Activated T-helper 2 cell treated with anti-CD3 and anti-CD28 coated beads, Interferon-gamma antibody, Interleukin-2, Interleukin-4, amounts not matched to agents 10 μg/mL and 5 μg/mL and 100 μg/mL, durations not matched to agents 14 hours and 24 hours and 36 hours (primary cell): ENCODE data around the gene SYVN1. TPM values are rescaled to one million over a fixed set of nuclear protein-coding genes. Genes with fewer than 3 reads are reported as not detected.

Experiments used
- DNase-seq: peaks from one replicate; pipeline ENCODE4 v3.0.0; 2021; ENCODE audit warnings: low spot score
- H3K27ac Mint-ChIP-seq: one replicate; pipeline ENCODE4 v1.8.0; 2021; ENCODE audit warnings: mixed read lengths
- H3K27me3 Mint-ChIP-seq: one replicate; pipeline ENCODE4 v1.8.0; 2021; ENCODE audit warnings: low read depth, mixed read lengths
- H3K36me3 Mint-ChIP-seq: one replicate; pipeline ENCODE4 v1.8.0; 2021; ENCODE audit warnings: low read depth, mixed read lengths
- H3K4me1 Mint-ChIP-seq: one replicate; pipeline ENCODE4 v1.8.0; 2021; ENCODE audit warnings: low read depth, mixed read lengths
- H3K4me3 Mint-ChIP-seq: one replicate; pipeline ENCODE4 v1.8.0; 2021; ENCODE audit warnings: low read depth, mild to moderate bottlenecking, moderate library complexity, mixed read lengths
- H3K9me3 Mint-ChIP-seq: one replicate; pipeline ENCODE4 v1.8.0; 2021; ENCODE audit warnings: mixed read lengths
- intact Hi-C: fragments of 100-400 bp; cut with micrococcal nuclease; formaldehyde crosslinking; loops from one replicate; pipeline ENCODE4 v1.15.1; 2023
- total RNA-seq: library from RNA; stranded (reverse); gene quantifications from 2 replicates; pipeline ENCODE4 v1.2.3, GENCODE V29; 2022

SYVN1 gene
- total RNA-seq, 1 donor from 2014 or later = 42.2 TPM

DNA sequence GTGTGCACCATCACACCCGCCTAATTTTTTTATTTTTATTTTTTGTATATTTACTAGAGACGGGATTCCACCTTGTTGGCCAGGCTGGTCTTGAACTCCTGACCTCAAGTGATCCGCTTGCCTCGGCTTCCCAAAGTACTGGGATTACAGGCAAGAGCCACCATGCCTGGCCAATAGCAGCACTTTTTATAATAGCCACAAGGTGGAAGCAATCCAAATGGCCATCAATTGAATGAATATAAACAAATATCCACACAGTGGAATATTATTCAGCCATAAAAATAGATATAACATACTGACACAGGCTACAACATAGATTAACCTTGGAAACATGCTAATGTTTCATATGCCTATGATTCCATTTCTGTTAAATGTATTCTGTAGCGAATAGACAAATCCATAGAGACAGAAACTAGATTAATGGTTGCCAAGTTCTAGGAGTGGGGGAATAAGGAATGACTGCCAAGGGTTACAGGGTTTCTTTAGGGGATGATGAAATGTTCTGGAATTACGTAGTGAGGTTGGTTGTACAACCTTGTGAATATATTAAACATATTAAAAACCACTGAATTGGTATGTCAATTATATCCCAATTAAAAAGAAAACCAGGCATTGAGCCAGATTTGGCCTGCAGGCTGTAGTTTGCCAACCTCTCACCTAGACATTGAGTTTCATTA lies 33.5 kb downstream of the SYVN1 start:
- no peak for DNase-seq
- no peak overlapping the region for H3K4me3 Mint-ChIP-seq
- H3K27me3 Mint-ChIP-seq = no peaks in the 10 kb centered on the region
- H3K9me3 Mint-ChIP-seq = no peaks in the 10 kb centered on the region
- no peak overlapping the region for H3K27ac Mint-ChIP-seq
- H3K36me3 Mint-ChIP-seq = peaks cover 26% of the 10 kb centered on the region
- peaks cover 16% of the 10 kb centered on the region for H3K4me1 Mint-ChIP-seq
- intact Hi-C loops = no loop called here

DNA sequence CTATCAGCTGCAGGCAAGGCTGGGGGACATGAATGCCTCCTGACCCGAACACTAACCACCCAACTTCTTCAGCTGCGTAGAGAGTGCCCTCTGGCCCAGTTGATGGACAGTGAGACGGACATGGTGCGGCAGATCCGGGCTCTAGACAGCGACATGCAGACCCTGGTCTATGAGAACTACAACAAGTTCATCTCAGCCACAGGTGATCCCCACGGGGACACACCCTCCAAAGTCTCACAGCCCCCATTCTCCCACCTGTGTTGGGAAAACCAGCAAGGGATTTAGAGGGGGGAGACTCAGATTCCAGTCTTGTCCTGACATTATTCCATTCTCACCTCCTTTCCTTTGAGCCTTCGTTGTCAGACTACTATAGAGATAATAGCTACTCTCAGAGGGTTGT lies 37.4 kb downstream of the SYVN1 start:
- peaks cover 12% of the 10 kb centered on the region for H3K36me3 Mint-ChIP-seq
- H3K27me3 Mint-ChIP-seq = no peaks in the 10 kb centered on the region
- peak overlapping the region; percentile 88 for H3K4me3 Mint-ChIP-seq
- intact Hi-C loops = loop anchor here (1.0 to 2.0 kb wide), 3 partner anchors 13 to 84 kb away; partner anchors contain the start of genes CDCA5, TM7SF2 and ZFPL1
- H3K4me1 Mint-ChIP-seq = peaks cover 11% of the 10 kb centered on the region
- H3K27ac Mint-ChIP-seq = no peak overlapping the region
- DNase-seq = no peak
- H3K9me3 Mint-ChIP-seq = no peaks in the 10 kb centered on the region

DNA sequence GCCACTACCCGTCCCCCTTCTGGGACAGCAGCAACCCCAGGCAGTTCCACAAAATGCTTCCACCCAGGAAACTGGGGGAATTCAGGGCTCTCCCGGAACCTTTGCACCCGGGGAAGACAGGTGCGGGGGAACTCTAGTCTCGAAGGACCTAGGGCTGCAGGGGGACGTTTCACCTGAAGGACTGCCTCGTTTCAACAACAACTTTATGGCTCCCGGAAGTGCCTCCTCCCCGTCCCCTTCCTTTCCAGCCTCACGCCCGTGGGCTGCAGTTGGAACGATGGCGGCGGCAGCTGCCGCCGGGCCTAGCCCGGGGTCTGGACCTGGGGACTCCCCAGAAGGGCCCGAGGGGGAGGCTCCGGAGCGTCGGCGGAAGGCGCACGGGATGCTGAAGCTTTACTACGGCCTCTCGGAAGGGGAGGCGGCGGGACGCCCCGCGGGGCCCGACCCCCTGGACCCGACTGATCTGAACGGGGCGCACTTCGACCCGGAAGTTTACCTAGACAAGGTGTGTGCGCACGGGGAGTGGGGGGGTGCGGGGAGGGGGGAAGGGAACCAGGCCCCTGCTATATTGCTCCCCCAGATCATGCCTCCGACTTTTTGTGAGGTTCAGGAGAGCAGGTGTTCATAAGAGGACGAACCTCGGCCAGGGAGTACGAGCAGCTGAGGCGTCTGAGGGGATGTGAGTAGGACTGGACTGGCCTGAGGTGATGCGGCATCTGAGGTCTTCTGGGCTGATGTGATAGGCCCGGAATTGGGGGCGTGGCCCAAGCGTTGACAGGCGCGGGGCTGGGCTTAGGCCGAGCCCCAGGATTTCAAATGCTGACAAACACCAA lies 38.1 kb downstream of the SYVN1 start, which contains the start of gene VPS51:
Gene VPS51 (plus strand): TSS at position 241 of the 833 bp plus-strand sequence. CDS start 37 bp downstream, at position 278.
- Mint-ChIP-seq H3K9me3 (no peaks in the 10 kb centered on the region), H3K36me3 (peaks cover 12% of the 10 kb centered on the region), H3K4me1 (peaks cover 11% of the 10 kb centered on the region), H3K27ac (peak within 1 kb of the TSS; percentile 96), H3K27me3 (no peaks in the 10 kb centered on the region), H3K4me3 (peak within 1 kb of the TSS; percentile 88)
- intact Hi-C loops = loop anchor here (1.0 to 2.0 kb wide), 3 partner anchors 12 to 83 kb away; partner anchors contain the start of genes CDCA5, TM7SF2 and ZFPL1
- DNase-seq = peak; percentile 82

DNA sequence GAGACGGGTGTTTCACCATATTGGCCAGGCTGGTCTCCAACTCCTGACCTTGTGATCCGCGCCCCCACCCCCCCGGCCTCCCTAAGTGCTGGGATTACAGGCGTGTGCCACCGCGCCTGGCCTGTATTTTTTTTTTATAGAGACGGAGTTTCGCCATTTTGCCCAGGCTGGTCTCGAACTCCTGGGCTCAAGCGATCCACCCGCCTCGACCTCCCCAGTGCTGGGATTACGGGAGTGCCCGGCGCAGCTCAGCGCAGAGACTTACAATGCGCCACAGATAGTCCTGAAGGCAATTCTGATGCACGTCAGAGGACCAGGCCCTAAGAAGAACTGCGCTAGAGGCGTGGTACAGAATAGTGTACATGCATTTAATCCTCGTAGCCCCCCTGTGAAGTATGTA lies 38.9 kb downstream of the SYVN1 start:
- Mint-ChIP-seq H3K4me1 (peaks cover 11% of the 10 kb centered on the region), H3K36me3 (peaks cover 12% of the 10 kb centered on the region), H3K4me3 (peak overlapping the region; percentile 88), H3K27me3 (no peaks in the 10 kb centered on the region), H3K27ac (peak overlapping the region; percentile 96), H3K9me3 (no peaks in the 10 kb centered on the region)
- intact Hi-C loops = no loop called here
- DNase-seq = no peak

DNA sequence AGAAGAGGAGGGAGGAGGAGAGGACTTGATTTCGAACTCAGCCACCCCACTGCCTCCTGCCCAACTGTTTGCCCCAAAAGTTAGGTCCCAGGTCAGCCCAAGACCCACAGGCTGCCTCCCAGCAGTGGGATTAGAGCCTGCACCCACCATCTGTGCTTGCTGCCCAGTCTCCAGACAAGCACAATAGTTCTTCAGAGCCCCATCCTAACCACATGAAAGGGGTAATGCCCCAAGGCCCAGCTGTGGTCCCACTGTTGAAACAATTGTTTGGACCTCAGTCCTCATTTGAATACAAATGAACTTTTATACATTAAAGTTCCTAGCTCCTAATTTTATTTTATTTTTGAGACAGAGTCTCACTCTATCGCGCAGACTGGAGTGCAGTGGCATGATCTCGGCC lies 43.7 kb downstream of the SYVN1 start:
- Mint-ChIP-seq H3K4me3 (no peak overlapping the region), H3K4me1 (peaks cover 5% of the 10 kb centered on the region), H3K27ac (no peak overlapping the region), H3K9me3 (no peaks in the 10 kb centered on the region), H3K27me3 (no peaks in the 10 kb centered on the region), H3K36me3 (peaks cover 28% of the 10 kb centered on the region)
- DNase-seq = no peak
- intact Hi-C loops = no loop called here

DNA sequence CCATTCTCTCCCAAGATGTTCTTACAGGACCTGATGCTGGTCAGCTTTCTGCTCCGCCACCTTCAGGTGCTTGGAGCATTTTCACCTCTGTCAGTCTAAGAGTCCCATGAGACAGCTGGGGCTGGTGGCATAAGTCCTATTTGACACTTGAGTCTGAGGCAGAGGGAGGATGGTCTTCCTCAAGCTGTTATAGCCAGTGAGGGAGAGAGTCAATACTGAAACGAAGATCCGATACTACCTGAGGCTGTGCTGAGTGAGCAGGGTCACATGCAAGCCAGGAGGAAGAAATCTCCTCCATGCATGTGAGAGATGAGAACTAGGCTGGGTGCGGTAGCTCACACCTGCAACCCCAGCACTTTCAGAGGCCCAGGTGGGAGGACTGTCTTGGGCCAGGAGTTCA lies 44.7 kb downstream of the SYVN1 start:
- Mint-ChIP-seq H3K9me3 (no peaks in the 10 kb centered on the region), H3K27me3 (no peaks in the 10 kb centered on the region), H3K27ac (no peak overlapping the region), H3K36me3 (peaks cover 32% of the 10 kb centered on the region), H3K4me3 (no peak overlapping the region), H3K4me1 (peaks cover 8% of the 10 kb centered on the region)
- DNase-seq = no peak
- intact Hi-C loops = loop anchor here (10.0 kb wide), 1 partner anchor 765 kb away; the partner anchor contains the start of gene CFL1

DNA sequence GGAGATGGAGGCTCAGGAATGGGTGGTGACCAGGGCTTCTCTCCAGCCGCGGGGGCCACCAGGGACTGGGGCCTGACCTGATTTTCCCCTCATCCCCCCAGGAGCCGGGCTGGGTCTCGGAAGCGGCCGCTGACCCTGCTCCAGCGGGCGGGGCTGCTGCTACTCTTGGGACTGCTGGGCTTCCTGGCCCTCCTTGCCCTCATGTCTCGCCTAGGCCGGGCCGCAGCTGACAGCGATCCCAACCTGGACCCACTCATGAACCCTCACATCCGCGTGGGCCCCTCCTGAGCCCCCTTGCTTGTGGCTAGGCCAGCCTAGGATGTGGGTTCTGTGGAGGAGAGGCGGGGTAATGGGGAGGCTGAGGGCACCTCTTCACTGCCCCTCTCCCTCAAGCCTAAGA lies 46.5 kb downstream of the SYVN1 start:
- Mint-ChIP-seq H3K36me3 (peaks cover 46% of the 10 kb centered on the region), H3K27me3 (no peaks in the 10 kb centered on the region), H3K4me3 (no peak overlapping the region), H3K4me1 (peaks cover 14% of the 10 kb centered on the region), H3K27ac (no peak overlapping the region), H3K9me3 (no peaks in the 10 kb centered on the region)
- DNase-seq = no peak
- intact Hi-C loops = loop anchor here (10.0 kb wide), 1 partner anchor 767 kb away; the partner anchor contains the start of gene CFL1

DNA sequence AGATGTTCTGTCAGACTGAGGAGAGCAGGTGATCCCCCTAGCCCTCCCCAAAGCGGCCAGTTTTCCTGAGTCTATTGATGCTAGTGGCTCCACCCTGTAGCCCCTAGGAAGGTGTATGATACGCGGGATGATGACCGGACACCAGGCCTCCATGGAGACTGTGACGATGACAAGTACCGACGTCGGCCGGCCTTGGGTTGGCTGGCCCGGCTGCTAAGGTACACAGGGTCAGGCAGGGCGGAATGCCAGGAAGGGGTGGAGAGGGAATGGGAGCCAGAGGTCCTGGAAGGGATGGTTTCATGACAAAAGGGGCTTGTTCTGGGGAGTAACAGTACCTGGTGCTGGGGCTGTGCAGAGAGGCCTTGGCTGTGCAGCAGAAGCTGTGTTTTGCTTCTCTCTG lies 47.1 kb downstream of the SYVN1 start:
- Mint-ChIP-seq H3K4me3 (no peak overlapping the region), H3K36me3 (peaks cover 51% of the 10 kb centered on the region), H3K27me3 (no peaks in the 10 kb centered on the region), H3K27ac (no peak overlapping the region), H3K4me1 (peaks cover 17% of the 10 kb centered on the region), H3K9me3 (no peaks in the 10 kb centered on the region)
- intact Hi-C loops = loop anchor here (10.0 kb wide), 1 partner anchor 768 kb away; the partner anchor contains the start of gene CFL1
- DNase-seq = no peak

DNA sequence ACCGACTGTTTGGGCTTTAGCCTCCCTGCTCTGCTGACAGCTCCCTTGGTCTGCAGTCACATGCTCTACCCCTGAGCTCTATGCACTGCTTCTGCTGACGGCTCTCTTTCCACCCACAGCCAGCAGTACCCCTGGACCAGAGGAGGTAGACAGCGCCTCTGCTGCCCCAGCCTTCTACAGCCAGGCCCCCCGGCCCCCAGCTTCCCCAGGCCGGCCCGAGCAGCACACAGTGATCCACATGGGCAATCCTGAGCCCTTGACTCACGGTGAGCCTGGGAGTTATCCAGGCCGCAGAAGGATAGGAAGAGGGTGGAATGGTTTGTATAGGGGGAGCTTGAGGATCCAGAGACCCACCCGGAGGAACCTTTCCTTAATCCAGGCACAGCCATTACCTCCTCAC lies 47.5 kb downstream of the SYVN1 start:
- H3K4me1 Mint-ChIP-seq = peaks cover 20% of the 10 kb centered on the region
- DNase-seq = no peak
- intact Hi-C loops = loop anchor here (10.0 kb wide), 1 partner anchor 768 kb away; the partner anchor contains the start of gene CFL1
- peaks cover 55% of the 10 kb centered on the region for H3K36me3 Mint-ChIP-seq
- H3K9me3 Mint-ChIP-seq = no peaks in the 10 kb centered on the region
- no peak overlapping the region for H3K4me3 Mint-ChIP-seq
- no peak overlapping the region for H3K27ac Mint-ChIP-seq
- no peaks in the 10 kb centered on the region for H3K27me3 Mint-ChIP-seq

DNA sequence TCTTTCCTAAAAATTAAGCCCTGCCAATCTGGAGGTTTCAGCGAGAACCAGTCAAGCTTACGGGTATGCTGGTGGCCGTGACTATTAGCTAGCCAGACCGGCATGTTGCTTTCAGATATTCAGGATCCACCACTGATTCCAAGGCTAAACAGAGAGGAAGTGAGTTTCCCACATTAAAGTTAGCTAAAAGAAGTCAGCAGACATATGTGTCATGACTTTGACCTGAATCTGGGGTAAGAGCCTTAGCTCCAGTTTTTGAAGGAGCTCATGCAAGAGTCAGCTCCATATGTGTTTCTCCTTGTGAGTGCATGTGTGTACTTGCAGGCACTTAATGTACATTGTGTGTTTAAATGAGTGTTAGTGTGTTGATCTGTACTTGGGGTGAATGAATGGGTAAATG lies 48.9 kb downstream of the SYVN1 start:
- no peak for DNase-seq
- peak overlapping the region; percentile 97 for H3K4me3 Mint-ChIP-seq
- peaks cover 25% of the 10 kb centered on the region for H3K4me1 Mint-ChIP-seq
- H3K36me3 Mint-ChIP-seq = peaks cover 66% of the 10 kb centered on the region
- intact Hi-C loops = loop anchor here (2.0 to 10.0 kb wide), 2 partner anchors 25 to 769 kb away; partner anchors contain the start of genes CFL1 and TM7SF2
- H3K9me3 Mint-ChIP-seq = no peaks in the 10 kb centered on the region
- H3K27me3 Mint-ChIP-seq = no peaks in the 10 kb centered on the region
- peak overlapping the region; percentile 97 for H3K27ac Mint-ChIP-seq

DNA sequence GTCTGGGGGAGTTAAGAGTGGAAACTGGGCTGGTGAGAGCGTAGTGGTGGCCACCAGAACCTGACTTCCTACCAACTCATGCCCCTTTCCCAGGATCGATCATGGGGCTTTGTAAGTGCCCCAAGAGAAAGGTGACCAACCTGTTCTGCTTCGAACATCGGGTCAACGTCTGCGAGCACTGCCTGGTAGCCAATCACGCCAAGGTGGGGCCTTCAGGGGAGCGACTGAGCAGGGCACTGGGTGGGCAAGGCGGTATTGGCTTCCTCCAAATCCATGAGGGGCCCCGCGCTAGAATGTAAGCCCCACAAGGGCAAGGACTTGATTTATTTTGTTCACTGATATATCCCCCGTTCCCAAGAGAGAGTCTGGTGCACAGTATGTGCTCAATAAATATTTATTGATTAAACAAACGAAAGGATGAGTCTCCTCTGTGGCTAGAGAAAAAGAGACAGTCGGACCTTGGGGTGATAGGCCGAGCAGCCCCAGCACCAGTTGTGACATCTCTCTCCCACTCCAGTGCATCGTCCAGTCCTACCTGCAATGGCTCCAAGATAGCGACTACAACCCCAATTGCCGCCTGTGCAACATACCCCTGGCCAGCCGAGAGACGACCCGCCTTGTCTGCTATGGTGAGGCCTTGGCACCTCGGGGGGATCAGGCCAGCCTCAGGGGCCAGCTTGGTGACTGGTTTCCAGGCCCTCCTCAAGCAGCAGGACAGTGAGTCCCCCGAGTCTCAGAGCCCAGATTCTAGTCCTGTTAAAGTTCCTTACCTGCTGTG lies 49.5 kb downstream of the SYVN1 start:
- no peaks in the 10 kb centered on the region for H3K9me3 Mint-ChIP-seq
- H3K4me3 Mint-ChIP-seq = peak overlapping the region; percentile 97
- intact Hi-C loops = loop anchor here (1.0 to 10.0 kb wide), 7 partner anchors 12 to 770 kb away; partner anchors contain the start of genes ARL2, CFL1, FAU and MRPL49
- H3K4me1 Mint-ChIP-seq = peaks cover 28% of the 10 kb centered on the region
- H3K27me3 Mint-ChIP-seq = no peaks in the 10 kb centered on the region
- no peak for DNase-seq
- H3K36me3 Mint-ChIP-seq = peaks cover 71% of the 10 kb centered on the region
- peak overlapping the region; percentile 97 for H3K27ac Mint-ChIP-seq
